D721Med (cell line): ENCODE results near the gene CDH4.

Experiments
- DNase-seq: peaks from one replicate; pipeline ENCODE4 v3.0.0; 2011; ENCODE audit warnings: low spot score; ENCODE audit not compliant: insufficient read length
- FAIRE-seq: peaks from 2 replicates; lab custom pipeline; 2011; peaks lifted over from hg19 to GRCh38; lab: Jason Lieb, UNC
- CTCF ChIP-seq: IDR thresholded peaks from 2 replicates; pipeline ENCODE4 v1.5.1; 2012; ENCODE audit warnings: mild to moderate bottlenecking, control low read depth; ENCODE audit not compliant: insufficient read depth; ENCODE audit errors: missing control alignments

Gene CDH4

GRCh38 chr20:61719691-61720347, 467.8 kb downstream of the CDH4 start:
- DNase-seq (no peak), FAIRE-seq (no peak)
- TF ChIP-seq CTCF = no peak

GRCh38 chr20:61720348-61720696, 468.3 kb downstream of the CDH4 start:
- FAIRE-seq = no peak
- no peak for DNase-seq

GRCh38 chr20:61722146-61722678, 470.2 kb downstream of the CDH4 start:
- DNase-seq (no peak), FAIRE-seq (no peak)
- TF ChIP-seq CTCF = no peak

More at GRCh38 chr20:61720348-61720696, 468.3 kb downstream of the CDH4 start:
- no peak for TF ChIP-seq CTCF

GRCh38 chr20:61723529-61724257, 471.6 kb downstream of the CDH4 start:
- FAIRE-seq (no peak), DNase-seq (no peak)
- no peak for TF ChIP-seq CTCF

- no peak for DNase-seq
- TF ChIP-seq CTCF = no peak
- no peak for FAIRE-seq
Observed at GRCh38 chr20:61724376-61724775, 472.3 kb downstream of the CDH4 start.

GRCh38 chr20:61725145-61725544, 473.1 kb downstream of the CDH4 start:
- FAIRE-seq (no peak), DNase-seq (no peak)
- no peak for TF ChIP-seq CTCF

GRCh38 chr20:61725966-61726365, 473.9 kb downstream of the CDH4 start:
- no peak for FAIRE-seq
- DNase-seq = no peak
- no peak for TF ChIP-seq CTCF
